Activated CD4-positive, alpha-beta T cell treated with anti-CD3 and anti-CD28 coated beads for 1 hour (primary cell): ENCODE results near the gene AK5.
"Not testable (repeated sequence)": the region's sequence is repeated elsewhere in the genome, so short reads cannot be mapped to it uniquely, and the experiment has no call there.

Experiments used
- DNase-seq: peaks from one replicate; pipeline ENCODE4 v3.0.0-alpha.2; 2020

The AK5 gene

DNA sequence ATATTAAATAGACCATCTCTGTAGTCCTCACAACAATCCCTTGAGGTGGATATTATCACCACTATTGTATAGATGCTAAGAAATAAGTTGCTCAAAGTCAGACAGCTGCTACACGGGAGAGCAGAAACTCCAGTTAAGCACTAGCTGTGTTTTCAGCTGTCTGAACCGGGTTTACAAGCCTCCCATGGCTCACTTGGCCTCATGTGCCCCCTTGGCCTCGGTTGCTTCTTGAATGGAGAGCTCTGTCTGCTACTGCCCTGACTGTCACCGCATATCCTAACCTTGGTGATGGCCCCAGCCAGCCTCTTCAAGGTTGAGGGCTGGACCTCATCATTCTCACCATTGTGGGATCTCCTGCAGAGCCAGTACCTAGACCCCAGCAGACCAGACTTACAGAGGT is 123.4 kb downstream of the AK5 start:
- no peak for DNase-seq

DNA sequence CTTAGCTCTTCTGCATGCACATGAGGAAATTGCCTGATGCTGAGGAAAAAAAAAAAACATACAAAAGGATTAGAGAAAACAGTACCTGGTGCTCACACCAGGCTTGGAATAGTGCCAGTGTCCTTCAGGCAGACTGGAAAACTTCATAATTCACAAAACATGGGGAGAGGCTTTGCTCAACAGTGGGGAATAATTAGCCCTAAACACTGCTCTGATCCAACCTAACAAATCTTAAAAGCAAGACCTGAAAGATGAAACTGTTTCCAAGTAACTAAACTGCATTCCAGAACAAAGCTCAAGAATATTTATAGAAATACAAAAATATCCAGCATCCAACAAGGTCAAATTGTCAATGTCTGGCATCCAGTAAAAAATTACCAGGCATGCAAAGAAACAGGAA is 124.8 kb downstream of the AK5 start:
- DNase-seq: no peak

DNA sequence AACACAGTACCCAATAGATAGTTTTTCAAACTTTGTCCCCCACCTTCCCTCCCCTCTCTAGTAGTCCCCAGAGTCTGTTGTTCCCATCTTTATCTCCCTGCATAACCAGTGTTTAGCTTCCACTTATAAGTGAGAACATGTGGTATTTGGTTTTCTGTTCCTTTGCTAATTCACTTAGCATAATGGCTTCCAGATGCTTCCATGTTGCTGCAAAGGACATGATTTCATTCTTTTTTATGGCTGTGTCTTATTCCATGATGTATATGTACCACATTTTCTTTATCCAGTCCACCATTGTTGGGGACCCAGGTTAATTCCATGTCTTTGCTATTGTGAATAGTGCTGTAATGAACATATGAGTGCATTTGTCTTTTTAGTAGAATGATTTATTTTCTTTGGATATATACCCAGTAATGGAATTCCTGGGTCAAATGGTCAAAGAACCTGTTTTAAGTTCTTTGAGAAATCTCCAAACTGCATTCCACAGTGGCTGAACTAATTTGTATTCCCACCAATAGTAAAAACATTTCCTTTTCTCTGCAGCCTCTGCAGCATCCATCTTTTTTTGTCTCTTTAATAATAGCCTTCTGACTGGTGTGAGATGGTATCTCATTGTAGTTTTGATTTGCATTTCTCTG is 126.0 kb downstream of the AK5 start:
- DNase-seq: no peak

DNA sequence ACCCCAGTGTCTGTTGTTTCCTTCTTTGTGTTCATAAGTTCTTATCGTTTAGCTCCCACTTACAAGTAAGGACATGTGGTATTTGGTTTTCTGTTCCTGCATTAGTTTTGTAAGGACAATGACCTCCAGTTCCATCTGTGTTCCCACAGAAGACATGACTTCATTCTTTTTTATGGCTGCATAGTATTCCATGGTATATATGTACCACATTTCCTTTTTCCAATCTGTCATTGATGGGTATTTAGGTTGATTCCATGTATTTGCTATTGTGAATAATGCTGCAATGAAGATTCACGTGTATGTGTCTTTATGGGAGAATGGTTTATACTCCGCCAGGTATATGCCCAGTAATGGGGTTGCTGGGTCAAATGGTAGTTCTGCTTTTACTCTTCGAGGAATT is 127.1 kb downstream of the AK5 start:
- DNase-seq: not testable (repeated sequence)

DNA sequence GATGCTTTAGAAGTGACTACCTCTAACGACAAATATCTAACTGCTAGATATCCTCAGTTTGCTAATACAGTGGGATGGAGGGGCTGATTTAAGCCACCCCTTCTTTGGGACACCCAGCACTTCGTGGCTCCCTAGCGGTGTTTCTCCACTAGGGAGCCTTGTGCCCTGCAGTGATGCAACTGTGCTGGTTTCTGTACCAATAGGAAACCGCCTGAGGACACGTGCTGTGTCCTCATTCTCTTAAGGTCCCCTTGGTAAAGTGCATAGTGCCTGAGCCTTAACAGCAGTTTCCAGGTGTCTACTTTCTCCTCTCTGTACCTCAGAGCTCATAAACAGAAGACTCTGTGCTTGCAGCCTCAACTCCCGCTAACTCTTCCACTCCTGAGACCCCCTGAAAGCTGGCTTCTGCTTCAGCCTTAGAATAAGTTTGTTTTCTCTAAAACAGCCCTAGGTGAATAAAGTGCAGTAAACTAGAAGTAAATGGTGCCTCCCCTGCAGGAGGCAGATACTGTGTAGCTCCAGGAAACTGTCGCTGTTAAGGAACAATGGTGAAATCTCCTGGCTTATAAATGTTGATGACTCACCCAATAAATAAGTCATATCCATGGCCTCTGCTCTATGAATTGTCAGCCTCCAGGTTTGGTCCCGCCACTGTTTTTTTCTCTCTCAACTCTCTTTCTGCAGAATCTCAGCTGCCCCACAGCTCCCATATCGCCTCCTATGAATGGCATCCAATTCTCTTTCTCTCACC is 130.4 kb downstream of the AK5 start:
- no peak for DNase-seq

DNA sequence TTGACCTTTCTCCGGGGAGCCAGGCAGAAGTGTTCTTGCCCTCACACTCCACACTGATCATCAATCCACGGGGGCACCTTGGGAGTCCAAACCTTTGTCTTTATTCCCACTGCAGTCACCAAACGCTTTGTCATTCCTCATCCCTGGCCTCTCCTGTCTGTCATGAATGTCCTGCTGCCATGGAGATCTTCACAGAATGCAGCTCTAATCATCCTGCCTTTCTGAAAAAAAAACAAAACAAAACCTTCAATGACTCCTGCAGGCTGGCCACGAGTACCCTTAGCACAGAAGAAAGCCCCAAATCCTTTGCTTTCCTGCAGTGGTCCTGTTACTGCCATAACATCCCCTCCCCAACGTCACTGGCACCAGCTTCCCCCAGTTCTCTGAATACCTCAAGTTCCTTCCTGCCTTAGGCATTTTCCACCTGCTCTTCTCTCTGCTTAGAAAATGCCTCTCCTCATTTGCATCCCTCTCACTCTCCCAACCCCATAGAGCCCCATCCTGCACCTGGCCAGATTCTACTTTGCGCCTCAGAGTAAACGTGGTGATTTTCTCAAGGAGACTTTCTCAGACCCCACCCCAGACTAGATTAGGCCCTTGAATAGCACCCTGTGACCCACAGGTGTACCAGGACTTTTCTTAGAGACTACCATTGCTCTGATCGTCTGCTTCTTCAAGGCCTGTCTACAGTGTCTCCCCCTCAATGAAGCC is 131.2 kb downstream of the AK5 start:
- DNase-seq: no peak

DNA sequence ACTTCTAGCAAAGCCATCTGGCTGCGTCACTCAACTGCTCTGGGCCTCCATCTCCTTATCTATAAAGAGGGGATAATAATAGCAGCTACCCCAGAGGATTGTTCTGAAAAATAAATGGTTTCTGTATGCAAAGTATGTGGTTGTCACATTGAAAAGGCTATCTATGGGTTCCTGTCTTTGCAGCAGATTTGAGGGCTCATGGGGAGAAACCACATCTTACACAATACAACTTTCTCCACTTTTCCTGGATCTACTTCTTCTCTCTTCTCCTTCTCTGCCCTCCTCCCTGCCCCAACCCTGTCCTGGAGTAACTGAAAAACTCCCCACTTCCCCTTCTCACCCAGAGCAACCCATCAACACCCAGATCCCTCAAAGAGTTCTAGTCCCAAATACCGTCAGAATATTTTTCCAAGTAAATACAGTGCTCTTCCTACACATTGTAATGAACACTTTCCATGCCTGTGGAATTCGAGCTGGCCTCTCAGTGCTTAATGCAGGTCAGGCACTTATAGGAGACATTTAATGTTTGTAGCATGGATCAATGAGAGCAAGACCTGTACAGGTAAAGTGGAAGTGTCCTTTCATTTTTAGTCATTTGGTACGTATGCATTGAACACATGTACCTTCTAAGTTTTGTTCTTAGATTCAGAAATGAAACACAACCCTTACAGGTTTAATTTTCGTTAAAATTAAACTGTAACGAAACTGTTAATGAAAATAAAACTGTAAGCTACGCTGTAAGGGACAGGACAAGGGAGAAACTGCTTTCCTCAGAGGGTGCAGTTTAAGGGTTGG is 131.9 kb downstream of the AK5 start:
- no peak for DNase-seq

DNA sequence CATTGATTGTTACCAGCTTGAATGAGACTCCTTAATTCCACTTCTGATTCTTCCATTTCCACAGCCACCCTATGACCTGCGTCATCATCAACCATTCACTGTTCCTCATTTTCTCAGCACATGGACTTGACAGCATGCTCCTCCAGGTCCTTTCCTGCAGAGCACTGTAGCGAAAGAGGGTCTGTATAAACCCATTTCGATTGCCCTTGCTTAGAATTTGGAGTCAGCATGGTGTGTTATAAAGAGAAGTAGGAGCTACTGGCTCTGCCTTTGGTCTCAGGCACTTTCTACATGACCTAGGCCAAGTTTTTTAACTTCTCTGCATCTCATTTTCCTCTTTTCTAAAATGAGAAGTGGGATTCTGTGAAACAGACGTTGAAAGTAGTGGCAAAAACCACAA is 133.8 kb downstream of the AK5 start:
- DNase-seq: no peak

DNA sequence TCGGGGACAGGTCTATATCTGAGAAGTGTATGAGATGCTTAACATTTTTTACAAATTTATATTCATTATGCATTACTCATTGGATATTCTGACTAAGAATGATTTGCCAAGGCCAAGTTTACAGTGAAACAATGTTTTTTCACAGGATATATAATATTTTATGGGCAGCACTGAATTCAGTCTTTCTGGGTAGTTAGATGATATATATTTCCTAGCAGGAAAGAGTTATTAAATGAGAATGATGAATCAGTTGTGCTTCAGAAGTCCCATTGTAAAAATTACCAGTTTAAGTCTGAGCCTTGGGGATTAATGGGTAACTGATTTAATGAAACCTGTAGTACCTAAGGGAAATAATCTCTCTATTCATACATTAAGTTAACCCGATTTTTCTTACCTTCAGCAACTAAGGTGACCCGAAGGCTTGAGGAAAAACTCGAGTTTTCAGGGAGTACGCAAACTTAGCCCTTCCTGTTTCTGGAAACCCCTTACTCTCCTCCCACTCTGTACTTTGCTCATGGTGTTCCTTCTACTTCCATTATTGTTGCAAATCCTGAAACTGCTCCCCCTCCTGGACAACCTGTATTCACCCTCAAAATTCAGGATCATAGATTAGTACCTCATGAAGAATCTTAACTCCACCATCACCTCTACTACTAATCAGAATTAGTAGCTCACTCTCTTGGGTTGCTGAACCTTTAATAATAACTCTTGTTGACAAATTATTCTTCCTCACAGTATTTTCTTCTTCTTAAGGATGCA is 135.1 kb downstream of the AK5 start:
- DNase-seq: no peak

DNA sequence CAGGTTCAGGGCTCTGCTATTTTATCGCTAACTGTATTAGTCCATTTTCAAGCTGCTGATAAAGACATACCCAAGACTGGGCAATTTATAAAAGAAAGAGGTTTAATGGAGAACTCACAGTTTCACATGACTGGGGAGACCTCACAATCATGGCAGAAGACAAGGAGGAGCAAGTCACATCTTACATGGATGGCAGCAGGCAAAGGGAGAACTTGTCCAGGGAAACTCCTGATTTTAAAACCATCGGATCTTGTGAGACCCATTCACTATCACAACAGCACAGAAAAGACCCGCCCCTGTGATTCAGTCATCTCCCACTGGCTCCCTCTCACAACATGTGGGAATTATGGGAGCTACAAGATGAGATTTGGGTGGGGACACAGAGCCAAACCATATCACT is 136.2 kb downstream of the AK5 start:
- not testable (repeated sequence) for DNase-seq

DNA sequence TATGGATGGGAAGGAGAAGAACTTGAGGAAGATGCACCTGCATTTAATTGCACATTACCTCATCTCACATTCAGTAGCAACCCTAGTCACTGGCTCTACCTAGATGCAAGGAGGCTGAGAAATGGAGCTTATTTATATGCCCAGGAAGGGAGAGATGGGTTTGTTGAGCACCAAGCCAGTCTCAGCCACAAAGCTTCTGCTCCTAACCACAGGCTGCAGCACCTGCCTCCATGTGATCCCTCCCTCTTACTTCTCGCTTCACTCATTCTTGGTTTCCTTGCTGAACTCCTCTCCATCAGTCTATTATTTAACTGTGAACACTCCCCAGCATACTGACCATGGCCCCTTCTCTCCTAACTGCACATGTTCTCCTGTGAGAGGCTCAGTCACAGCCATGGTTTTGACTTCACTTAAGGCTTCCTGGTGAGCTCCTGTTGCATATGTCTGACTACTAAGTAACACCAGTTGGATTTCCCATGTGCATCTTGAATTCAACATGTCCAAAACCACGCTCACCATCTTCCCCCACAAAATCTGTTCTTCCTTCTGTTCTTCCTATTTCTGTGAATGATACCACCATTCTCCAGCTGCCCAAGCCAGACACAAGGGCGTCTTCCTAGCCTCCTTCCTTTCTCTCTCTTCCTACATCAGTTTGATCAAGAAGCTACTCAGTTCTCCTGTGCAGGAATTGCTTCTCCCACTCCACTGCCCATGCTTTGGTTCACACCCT is 139.8 kb downstream of the AK5 start:
- no peak for DNase-seq

DNA sequence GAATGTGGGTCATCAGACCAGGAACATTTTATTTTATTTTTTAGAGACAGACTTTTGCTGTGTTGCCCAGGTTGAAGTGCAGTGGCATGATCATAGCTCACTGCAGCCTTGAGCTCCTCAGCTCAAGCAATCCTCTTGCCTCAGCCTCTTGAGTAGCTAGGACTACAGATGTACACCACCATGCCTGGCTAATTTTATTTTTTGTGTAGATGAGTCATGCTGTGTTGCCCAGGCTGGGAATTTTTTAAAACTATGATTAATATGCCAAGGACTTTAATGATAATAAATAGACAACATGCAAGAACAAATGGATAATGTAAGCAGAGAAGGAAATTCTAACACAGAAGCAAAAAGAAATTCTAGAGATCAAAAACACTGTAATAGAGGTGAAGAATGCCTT is 142.4 kb downstream of the AK5 start:
- DNase-seq: no peak

DNA sequence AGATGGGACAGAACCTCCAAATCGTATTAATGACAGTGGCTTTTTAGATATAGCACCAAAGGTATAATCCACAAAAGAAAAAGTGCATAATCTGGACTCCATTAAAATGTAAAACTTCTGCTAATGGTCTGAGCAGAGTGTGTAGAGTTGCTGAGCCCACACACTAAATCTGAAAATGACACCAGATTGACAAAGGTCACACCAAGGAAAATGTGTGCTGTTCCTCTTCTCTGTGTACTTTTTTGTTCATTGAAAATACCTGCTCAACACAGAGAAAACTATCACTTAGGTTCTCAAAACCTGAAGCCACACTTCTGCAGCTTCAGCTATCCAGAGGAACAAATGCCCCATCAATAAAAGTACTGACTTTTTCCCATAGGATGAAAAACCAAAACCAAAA is 146.2 kb downstream of the AK5 start:
- DNase-seq: no peak

DNA sequence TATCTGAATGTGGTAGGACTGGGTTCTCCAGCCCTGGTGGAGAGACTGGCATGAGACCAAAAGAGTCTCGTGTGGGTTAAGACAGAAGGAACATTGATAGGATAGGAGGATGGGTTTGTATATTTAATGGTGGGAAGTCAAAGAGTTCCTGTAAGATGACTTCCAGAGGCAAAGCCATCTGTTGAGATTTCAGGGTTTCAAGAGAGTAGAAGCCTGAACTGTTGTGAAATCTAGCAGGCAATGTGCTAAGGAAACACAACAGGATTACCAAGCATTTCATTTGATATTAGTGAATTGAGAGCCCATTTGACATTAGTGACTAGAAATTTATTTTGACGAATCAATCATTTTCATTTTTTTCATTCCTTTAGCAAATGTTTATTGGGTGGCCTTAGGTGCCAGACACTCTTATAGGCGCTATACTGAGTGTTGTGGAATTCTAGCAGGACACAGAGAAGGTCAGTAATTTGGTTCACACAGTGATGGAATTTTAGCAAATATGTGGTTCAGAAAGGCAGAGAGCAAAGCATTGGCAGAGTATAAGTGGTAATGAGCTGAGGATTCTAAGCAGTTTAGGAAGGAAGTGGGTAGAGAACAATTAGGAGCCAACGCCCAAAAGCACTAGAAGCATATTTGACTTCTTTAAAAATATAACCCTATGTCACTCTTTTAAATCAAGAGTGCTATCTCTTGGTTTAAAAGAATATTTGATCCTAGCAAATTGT is 149.3 kb downstream of the AK5 start:
- no peak for DNase-seq

DNA sequence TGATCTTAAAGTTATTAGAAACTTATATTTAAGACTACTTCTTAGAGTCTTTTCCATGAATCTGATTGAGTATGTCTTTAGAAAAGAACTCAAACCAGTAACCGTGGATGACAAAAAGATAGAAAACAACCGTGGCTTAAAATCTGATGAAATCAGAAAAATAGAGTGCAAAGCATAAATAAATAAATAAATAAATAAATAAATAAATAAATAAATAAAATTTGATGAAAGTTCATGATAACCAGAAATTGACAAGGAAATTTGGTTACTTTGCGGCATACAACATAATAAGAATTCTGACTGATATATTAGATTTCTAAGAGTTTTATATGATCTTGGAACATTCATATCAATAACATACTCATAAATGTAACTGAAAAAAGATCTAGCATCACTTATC is 152.1 kb downstream of the AK5 start:
- no peak for DNase-seq

DNA sequence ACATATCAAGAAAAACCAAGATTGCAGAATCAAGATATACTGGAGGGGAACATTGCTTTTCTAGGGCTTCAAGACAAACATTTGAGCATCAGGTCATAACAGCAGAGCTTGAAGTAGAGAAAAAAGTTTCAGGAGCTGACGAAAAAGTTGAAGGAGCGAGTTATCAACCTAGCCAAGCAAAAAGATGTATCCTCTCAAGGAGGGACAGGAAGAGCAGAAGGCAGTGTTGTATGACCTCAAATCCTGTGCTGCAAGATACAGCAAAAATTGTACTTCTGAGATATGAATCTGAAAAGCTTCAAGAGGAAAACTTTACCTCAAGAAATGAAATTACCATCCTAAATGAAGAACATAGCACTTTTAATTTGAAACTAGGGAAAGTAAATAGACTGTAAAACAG is 153.1 kb downstream of the AK5 start:
- DNase-seq: no peak

DNA sequence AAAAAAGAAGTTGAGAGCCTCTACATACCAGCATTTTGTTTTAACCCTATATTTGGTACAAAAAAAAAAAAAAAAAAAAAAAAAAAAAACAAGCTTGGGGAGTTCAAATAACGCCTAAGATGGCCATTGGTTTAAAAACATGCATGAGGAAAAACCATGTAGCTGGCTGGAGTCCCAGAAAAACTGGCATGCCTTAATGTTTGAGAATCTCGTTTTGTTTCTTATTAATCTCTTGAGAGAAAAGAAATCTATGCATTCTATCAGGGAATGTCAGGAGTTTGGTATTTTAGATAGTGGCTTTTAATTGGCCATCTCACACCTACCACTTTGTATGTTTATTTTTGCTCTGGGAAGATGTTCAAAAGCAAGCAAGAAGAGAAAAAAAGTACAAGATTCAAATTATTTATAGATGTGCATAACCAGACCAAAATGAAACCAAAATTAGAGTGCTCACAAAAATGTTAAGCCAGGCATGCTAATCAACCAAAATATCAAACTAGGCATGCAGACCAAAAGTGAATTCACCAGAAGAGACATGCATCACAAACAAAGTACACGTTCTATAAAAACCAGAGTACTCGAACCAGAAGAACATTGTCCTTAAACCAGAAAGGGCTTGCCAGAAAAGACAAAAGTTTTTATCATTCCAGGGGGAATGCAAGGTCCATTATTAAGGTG is 156.6 kb downstream of the AK5 start:
- DNase-seq: no peak

DNA sequence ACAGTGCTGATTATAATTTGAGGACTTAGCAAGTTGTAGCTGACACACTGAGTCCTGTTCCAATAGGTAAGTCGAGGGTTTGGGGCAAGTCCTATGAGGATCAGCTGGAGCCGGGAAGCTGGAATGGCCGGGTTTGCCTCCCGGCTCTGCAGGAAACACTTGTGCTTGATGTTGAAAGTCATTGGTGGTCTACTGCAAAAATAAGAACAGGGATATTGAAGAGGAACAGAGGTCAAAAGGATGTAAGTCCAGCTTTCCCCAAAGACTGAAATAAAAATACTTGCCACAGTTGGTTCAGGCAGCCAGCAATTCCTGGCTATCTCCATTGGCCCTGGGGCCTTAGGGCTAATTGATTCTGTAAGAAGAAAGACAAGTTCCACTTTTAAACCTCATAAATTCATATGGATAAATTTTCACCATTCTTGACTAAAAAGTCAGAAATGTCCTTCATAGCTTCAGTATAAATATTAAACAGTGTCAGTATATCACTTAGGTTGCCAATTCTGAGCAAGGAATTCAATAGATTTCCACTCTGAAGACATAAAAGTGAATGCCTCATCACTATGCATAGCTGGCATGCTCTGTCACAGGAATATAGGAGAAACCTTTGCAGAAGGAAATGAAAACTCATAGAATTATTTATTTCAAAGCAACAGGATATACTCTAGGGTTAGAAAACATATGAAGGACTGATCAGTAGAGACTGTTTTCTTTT is 165.2 kb downstream of the AK5 start:
- no peak for DNase-seq

DNA sequence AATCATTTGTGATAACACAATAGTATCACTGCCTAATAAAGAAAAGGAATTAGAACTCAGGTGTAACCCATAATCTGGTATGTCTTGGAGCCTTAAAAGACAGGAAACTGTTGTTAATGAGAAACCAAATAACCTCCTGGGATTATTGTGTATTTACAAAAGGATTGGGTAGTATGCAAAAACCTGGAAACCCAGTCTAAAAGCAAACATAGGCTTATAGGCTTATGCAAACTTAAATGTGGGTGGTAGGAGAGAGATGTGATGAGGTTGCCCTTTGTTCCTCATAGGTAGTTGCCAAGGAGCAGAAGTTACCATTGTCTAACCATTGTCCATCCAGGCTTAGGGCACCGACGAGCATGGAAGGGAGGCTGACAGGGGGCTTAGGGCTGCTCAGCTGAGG is 165.8 kb downstream of the AK5 start:
- no peak for DNase-seq

DNA sequence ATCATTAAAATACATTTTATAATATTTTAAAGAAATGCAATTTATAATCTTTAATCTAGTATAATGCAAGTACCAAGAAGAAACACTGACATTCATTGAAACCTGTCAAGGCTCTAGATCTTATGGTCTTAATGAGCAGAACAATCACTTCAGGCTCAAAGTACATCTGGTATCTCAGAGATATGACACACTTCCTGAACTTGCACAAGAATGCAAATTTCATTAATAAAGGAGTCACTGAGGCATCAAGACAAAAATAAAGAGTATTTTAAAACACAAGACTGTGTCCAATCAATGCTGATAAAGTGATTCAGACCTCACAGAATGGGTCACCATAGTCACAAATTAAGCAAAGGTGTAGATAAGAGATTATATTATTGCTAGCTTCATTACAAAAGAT is 178.1 kb downstream of the AK5 start:
- DNase-seq: no peak
